ENCODE measurements around the gene PLA2G4B.

GRCh38 chr15:41836073-41836472, 2.6 kb upstream of the PLA2G4B start:
- no peak for TF ChIP-seq EP300 (IDR thresholded peaks at IDR 0.05; ENCODE audit: borderline replicate concordance in 1 of 2, low read depth in 2 of 2, low read length in 2 of 2)
- no peak for TF ChIP-seq SP2 (IDR thresholded peaks at IDR 0.05; ENCODE audit: low read length)
- TF ChIP-seq CREB1 (IDR thresholded peaks at IDR 0.05), result no peak
- TF ChIP-seq TAF1 (IDR thresholded peaks at IDR 0.05; ENCODE audit: low read depth, low read length), result no peak
- no peak for TF ChIP-seq POLR2A (IDR thresholded peaks at IDR 0.05; ENCODE audit: control extremely low read depth in 1 of 2, low read depth in 2 of 2, low read length in 2 of 2)
